ENCODE results near the gene CCDC71L.

CCDC71L gene

DNA sequence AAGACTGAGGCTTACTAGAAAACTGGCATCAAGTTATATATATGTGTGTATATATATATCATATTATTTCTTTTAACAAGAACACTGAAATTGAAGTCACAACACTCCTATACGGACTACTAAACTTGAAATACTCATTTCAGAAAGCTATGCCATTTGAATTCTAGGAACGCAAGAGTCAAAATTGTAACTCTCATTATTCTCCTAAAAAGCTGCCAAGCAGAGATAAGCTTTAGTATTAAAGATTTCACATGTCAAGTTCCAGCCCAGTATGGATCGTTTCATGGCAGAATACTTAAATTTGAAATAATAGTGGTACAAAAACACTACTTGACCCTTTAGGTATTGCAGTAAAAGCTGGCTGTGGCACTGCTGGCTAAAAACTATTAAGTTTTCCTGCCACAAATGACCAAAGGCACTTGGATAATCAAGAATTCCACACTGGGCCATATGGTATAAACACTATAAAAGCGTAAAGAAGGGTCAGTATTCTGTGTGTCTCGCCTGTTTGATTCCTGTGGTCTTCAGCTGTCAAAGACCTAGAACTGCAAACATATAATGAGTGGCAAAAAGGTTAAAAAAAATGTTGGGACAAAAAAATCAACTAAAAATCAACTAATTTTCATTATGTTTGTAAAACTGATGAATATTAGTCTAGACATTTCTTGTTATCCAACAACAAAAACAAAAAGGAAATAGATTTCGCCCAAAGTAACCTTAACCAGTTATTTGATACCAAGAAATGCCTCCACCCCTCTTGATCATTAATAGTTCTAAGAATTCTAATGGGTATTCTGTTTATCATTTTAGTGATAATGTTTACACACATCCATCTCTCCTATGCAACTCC is 2.4 kb downstream of the CCDC71L start:
- no peak for DNase-seq

DNA sequence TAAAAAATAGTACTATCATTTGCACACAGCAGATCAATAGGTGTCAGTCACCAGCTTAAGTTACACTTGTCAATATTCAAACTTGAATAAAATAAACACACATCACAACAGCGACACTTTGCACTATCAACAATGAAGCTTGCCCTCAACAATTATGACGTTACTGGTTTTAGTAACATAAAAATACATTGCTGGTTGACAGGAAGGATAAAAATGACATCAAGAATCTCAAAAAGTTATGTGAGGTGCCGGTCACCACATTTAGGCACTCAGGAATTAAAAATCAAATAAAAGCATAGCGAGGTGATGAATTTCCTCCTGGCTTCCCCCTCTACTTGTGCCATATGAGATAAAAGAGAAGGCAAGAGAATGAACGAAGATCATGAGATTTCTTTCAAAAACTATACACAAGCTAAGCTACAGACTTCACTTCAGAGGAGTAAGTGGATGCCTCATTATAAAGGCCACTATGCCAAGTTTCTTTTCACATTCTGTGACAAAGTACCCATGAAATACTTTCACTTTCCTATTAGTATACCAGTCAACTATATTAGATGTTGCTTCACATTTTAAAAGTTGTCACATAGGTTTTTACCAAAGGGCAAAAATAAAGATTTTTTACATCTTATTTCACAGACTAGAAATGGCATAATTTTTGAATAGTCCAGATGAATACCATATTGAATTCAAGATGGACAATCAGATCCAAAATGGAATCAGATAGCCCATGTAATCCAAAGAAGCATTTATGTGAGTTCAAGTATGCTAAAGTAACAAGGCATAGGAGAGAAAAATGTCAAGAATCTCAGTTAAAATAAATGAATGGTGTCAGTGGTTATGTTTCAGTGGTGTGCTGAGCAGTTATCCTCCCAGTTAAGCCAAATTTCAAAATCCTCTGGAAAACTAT is 3.6 kb downstream of the CCDC71L start:
- DNase-seq, result no peak

DNA sequence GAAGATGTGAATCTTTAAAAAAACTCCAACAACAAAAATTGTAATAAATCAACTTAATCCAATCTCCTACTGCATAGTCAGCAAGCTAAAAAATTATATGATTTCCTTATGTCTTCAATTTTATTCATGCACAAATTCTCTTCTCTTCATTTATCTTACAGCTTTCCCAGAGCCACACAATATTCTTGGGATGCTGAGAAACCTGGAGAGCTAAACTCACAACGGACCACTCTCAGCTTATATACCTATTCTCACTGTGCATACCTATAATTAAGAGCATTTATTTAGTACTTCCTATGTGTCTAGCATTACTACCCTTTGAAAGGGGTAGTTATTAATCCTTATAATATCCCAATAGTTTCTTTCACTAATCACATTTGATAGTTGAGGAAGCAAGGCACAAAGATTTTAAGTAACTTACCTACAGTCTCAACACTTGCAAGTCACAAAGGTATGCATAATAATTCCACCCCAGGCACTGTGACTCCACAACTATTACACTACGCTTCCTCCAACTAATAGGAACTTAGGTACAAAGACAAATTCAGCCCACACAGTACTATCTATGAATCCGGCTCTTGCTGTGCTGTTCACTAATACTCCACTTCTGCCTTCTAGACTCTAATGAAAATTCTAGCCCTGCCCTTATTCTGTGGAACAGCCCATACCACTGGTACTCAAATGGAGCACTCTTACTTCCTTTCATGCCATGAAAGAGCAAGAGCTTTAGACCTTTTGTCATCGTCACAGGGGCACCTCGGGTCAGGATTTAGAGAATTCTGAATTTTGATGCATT is 5.1 kb downstream of the CCDC71L start:
- DNase-seq, result no peak

DNA sequence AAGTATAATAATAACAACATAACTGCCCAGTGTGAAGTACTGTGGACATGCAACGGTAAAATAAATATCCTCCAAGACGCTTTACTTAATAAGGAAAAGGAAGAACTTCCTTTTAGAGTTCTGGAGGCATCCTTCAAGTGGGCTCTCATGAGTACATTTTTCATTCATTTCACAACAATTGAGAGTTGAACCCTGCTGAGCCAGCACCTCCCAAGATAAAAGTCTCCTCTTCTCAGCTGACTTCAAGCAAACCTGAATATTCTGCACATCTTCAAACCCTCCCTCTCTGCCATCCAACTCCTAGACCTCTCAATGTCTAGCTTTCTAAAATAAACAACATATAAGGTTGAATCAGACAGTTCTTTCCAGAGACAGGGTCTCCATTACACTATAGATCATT is 7.5 kb downstream of the CCDC71L start:
- DNase-seq, result no peak

DNA sequence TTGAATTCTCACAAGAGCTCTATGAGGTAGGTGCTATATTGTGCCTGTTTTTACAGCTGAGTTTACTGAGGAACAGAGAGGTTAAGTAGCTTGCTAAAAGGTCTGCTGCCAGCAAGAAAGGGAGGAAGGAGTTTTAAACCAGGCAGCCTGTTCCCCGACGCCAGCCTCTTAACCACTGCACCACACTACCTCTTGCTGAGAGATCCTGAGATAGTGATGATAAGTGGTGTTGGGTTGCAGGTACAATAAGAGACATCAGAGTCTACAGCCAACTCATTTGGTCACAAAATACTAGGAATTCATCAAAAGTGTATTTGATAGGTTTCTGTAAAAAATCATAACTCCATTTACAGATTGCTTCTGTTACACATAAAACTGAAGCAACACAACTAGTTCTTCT is 8.0 kb downstream of the CCDC71L start:
- no peak for DNase-seq

DNA sequence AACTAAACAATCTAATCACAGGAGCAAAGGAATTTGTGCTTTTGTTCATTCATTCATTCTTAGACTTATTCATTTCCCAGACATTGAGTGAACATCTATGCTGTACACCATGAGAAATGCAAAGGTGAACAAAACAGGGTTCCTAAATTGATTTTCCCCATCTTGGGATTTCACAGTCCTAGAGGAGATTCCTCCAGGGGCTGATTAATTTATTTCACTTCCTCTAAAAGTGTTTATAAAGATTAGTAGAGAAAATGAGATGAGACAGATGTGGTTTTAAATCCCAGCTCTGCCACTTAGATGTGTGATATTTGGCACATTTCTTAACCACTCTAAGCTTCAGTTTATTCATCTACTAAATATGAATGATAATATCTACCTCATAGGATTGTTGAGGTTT is 8.9 kb downstream of the CCDC71L start:
- no peak for DNase-seq

DNA sequence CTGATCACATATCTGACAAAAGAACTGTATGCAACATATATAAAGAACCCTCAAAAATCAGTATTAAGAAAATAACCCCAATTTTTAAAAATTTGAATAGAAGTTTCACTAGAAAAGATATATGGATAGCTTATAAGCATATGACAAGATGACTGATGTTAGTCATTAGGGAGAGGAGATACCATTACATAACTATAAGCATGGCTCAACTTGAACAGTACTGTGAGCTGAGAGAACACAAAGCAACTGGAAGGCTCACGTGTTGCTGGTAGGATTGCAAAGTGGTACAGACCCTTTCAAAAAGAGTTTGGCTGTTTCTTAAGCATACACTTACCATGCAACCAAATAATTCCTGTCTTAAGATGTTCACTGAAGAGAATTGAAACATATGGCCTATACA is 14.7 kb downstream of the CCDC71L start:
- DNase-seq, result no peak

DNA sequence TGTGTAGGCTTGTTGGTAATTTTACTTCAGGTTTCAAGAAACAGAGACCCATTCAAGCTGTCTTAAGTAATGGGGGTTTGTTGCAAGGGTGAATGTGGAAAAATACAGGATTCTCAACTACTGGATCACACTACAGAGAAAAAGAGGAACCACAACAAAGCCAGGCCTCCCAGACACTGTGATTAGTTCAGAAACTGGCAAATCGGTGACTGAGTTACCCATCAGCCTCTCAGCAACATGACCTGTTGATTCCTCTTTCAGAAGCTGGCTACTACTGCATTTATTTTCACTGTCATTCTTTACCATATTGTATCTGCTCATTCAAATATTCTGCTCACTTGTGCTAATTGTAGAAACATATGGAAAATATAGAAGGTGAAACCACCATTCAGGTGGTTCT is 16.0 kb downstream of the CCDC71L start:
- DNase-seq, result no peak

DNA sequence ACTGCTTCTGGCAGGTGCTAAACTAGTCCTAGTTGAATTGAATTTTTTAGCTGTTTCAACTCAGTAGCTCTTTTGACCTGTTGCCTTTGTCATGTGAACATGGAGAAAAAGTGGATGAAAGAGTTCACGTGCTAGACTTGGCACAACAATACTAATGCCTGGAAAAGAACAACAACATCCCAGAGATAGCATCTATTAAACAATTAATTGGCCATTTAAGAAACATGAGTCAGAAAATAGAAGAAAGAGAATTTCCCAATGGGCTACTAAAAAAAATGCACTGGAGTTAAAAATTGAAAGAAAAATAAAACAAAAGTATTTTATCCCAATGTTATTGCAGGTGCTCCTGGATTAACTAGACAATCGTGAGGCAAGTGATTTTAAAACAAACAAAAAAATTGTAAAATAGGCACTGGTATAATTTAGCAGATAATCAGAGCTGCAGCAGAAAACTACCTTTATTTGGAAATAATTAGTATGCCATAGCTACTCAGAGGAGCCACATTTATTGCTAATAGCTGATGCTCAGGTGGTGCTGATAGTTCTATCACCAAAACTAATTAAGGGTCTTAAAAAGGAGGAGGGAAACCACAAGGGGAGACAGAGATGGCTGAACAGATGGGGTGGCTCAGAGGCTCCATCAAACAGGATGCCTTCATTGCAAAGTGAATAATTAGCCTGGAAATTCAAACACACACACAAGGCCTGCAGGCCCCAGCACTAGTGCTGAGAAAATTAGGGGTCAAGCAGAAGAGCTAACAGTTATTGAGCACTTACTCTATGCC is 17.6 kb downstream of the CCDC71L start:
- DNase-seq, result no peak

DNA sequence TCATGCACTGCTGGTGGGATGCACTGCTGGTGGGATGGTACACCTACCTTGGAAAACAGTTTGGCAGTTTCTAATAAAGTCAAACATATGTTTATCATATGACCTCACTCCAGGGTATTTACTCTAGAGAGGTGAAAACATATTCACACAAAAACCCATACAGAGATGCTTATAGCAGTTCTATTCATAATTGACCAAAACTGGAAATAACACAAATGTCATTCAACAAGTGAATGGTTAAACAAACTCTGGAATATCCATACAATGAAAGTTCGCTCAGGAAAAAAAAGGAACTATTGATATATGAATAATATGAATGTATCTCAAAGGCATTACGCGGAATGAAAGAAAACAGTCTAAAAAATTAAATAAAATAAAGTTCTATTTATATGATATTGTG is 19.5 kb downstream of the CCDC71L start:
- DNase-seq, result no peak

DNA sequence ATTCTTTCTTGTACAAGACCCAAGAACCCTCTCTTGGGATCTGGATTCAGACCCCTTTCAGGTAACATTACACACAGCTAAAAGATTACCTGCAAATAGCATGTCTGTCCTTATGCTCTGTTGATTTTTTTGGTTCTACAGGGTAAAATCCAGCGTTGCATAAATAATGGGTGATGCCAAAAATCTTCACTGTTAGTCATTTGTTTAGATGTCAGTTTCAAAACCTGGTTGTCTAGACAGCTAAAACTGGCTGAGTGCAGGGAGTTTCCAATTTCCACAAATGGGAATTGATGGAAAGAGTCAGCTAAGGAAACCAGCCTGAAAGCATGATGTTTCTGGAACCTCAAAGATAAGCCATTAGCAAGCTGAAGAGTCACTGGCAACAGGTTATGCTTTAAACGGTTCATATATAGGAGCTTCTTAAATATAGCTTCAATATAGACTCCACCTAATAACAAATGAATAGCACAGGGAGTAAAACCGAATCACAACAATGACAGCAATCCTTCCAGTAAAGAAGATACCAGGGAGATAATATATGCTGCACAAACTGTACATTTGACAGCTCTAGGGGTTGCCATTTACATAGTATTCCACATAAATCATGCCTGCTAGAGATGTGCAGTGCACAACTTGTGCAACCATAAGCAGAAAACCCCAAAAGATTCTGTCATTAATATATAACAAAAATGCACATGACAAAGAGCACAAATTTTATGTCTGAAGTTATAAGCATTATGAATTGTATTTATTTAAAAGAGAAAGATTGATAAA is 20.4 kb downstream of the CCDC71L start:
- no peak for DNase-seq

DNA sequence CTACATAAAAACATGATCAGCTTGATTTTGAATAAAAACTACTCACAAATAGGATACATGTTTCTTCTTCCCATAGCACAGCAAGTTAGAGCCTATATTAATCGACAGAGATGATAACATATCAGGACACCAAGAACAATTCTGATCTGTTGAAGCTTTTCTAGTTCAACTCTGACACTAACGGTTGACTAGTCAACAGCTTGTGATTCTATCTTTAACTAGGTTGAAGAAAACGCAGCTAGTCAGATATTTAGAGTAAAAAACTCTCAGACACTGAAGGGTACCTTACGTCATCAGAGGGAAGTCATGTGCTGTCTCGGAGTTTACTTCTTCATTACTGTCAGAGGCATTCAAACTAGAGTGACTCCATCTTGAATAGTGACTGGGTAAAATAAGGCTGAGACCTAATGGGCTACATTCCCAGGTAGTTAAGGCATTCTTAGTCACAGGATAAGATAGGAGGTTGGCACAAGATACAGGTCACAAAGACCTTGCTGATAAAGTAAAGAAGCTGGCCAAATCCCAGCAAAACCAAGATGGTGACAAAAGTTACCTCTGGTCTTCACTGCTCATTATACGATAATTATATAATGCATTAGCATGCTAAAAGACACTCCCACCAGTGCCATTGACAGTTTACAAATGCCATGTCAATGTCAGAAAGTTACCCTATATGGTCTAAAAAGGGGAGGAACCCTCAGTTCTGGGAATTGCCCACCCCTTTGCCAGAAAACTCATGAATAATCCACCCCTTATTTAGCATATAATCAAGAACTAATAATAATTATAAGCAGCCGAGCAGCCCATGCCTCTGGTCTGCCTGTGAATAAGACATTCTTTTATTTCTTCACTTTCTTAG is 21.3 kb downstream of the CCDC71L start:
- DNase-seq, result no peak

DNA sequence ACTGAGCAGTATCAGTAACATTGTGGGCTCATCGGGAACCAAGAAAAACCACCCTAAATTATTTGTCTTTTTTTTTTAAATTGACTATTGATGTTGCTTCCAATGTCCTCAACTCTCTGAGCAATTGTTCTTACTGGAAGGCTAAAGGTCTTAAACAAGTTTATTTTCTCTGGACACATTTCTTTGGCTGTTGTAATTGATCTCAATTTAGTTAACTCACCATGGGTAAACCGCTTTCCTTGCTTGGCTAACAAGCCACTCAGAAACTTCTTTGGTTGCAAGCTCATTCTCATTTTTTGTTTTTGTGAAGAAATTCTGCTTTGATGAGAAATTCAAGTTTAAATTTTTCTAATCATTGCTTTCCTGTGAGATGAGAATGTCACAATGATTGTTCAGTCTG is 25.5 kb downstream of the CCDC71L start:
- no peak for DNase-seq

DNA sequence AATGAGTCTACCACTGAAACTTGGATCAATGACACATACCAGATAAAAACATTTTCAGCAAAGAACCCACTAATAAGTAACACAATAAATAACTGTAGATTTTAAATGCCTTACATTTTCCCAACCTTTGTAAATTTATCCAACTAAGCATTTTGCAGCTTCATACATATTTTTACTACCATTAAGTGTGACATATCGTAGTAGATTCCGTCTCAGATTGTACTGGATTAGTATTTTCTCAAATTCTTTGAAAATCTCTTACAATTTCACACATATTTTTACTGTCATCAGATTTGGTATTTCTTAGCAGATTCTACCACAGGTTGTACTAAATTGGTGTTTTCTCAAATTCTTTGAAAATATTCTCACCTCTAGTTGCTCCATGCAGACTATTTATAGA is 26.0 kb downstream of the CCDC71L start:
- DNase-seq, result no peak

DNA sequence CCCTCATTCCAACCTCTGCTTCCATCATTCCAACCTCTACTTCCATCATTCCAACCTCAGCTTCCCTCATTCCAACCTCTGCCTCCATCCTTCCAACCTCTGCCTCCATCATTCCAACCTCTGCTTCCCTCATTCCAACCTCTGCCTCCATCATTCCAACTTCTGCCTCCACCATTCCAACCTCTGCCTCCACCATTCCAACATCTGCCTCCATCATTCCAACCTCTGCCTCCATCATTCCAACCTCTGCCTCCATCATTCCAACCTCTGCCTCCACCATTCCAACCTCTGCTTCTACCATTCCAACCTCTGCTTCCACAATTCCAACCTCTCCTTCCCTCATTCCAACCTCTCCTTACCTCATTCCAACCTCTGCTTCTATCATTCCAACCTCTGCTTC is 30.3 kb downstream of the CCDC71L start:
- no peak for DNase-seq

DNA sequence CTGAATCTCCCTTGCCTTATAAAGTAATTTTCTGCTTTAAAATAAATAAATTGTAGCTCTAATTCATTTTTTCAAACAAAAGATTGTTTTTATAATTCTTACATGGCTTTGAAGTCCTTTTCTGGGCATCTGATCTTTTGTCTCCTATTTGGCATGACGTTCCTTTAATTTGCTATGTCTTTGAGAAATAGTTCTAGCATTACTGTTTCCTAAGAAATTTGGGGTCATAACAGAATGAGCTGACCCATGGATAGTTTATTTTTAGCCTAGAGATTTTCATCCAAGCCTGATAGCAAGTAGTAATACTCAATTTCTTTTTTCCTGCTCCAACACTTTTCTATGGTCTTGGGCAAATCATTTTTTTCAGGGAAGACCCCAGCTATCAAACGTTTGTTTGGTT is 31.4 kb downstream of the CCDC71L start:
- no peak for DNase-seq

DNA sequence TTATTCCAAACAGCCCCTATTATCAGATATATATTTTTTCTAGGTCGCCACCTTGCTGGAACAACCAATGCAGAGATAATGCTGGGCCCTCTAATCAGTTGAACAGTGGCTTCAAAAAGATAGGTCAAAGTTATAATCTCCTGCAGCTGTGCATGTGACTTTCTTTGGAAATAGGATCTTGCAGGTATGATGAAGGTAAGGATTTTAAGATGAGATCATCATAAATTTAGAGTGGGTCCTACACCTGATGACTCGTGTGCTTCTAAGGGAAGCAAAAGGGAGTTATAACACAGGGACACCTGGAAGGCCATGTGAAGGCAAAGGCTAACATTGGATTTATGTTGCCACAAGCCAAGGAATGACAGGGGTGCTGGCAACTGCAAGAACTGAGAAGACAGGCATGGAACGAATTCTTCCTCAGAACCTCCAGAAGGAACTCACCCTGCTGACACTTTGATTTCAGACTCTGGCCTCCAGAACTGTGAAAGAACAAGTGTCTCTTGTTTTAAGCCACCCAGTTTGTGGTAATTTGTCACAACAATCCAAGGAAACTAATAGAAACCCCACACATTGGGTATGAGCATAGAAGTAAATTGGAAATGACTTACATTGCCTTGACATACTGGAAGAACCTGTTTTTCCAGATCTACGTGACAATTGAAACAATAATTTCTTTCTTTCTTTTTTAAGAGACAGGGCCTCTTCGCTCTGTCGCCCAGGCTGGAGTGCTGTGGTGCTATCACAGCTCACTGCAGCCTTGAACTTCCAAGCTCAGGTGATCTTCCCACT is 34.4 kb downstream of the CCDC71L start:
- DNase-seq, result no peak

DNA sequence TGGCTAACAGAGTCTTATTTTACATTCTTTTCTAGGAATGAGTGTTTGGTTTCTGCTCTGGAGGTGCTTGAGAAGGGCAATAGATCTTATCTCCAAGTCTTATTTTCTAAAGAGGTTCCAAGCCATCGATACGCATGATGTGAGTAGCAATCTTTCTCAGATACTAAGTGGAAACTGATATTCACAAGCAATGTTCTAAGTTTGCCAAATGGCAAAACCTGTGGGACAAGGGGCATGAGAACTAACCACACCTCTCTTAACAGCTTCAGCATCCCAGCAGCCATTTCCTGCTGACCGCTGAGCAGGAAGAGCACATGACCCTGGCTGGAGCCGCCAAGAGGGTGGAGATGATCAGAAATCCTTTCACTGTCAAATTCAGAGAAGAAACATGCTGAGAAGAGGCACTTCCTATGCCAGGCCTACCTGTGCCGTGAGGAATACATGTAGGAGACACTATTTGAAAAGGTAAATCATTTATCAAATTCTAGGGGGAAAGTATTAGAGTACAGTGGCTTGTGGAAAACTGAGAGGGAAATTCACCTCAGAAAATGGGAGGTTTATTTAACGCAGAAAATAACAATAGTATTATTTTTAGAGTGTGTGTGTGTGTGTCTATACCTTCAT is 35.2 kb downstream of the CCDC71L start:
- no peak for DNase-seq

DNA sequence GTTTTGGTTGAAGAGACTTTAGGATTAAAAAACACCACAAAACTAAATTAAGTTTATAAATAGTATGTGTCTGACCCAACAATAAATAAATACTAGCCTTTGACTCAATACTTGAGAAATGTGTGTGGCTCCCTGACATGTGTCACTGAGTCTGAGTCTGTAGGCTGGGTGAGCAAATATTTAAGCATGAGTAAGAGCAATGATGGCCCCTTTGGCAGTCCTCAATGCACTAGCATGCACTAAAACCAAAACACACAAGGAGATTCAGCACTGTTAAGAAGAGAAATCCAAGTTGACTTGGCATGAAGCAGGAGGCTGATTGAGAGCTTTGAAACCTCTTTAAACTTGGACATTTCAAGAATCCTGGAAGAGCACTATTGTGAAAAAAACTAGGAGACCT is 37.1 kb downstream of the CCDC71L start:
- DNase-seq, result no peak
